ENCODE measurements around the gene ANTKMT. TPM values are rescaled to one million over a fixed set of nuclear protein-coding genes. Genes with fewer than 3 reads are reported as not detected.
"Not testable (repeated sequence)": the region's sequence is repeated elsewhere in the genome, so short reads cannot be mapped to it uniquely, and the experiment has no call there.

ANTKMT gene
- total RNA-seq, 1 donor from 2014 or later: 7.5 TPM

GRCh38 chr16:689175-689897 is 31.6 kb upstream of the ANTKMT start:
- no peaks in the 10 kb centered on the region for H4K20me1 ChIP-seq (ENCODE audit: low read depth)
- H3K9ac ChIP-seq: peak overlapping the region; percentile 64
- H3K4me3 ChIP-seq: peak overlapping the region; percentile 79
- Mint-ChIP-seq H3K27me3 (ENCODE audit: insufficient read depth, low read depth) (peaks cover 21% of the 10 kb centered on the region), H3K4me3 (peak overlapping the region; percentile 94), H3K27ac (no peak overlapping the region), H3K36me3 (no peaks in the 10 kb centered on the region), H3K9me3 (no peaks in the 10 kb centered on the region), H3K4me1 (peaks cover 12% of the 10 kb centered on the region)
- peaks cover 10% of the 10 kb centered on the region for H3K79me2 ChIP-seq (ENCODE audit: low read depth)
- no peaks in the 10 kb centered on the region for H3K9me3 ChIP-seq (ENCODE audit: low read depth)
- TF ChIP-seq CTCF (IDR thresholded peaks at IDR 0.05) (no peak), EZH2 (IDR thresholded peaks at IDR 0.05) (no peak), EZH2phosphoT487 (IDR thresholded peaks at IDR 0.05) (no peak)
- DNase-seq (ENCODE audit: low spot score): no peak
- no peak overlapping the region for H3K27ac ChIP-seq
- H3K4me2 ChIP-seq: peak overlapping the region; percentile 96
- peaks cover 1% of the 10 kb centered on the region for H3K4me1 ChIP-seq
- H3K36me3 ChIP-seq: no peaks in the 10 kb centered on the region
- H3F3A ChIP-seq (ENCODE audit: low read depth): peaks cover 41% of the 10 kb centered on the region
- H3K27me3 ChIP-seq: peaks cover 39% of the 10 kb centered on the region
- H2AFZ ChIP-seq (replicated peaks): no peak overlapping the region

DNA sequence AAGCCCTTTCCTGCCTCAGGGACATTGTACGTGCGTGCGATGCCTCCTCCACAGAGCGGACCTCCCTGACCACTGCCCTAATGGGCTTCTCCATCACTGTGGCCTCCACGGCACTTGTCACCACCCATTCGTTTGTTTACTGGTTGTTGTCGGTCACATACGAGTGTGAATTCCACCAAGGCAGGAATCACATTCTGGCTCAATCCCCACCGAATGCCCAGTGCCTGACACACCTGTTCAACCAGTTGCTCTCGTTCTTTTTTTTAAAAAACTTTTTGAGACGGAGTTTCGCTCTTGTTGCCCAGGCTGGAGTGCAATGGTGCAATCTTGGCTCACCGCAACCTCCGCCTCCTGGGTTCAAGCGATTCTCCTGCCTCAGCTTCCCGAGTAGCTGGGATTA is 29.7 kb upstream of the ANTKMT start:
- not testable (repeated sequence) for H3K4me2 ChIP-seq; H3K36me3 ChIP-seq; H3K4me3 ChIP-seq; H3K4me1 ChIP-seq; H3K9me3 ChIP-seq (ENCODE audit: low read depth); H3K27ac Mint-ChIP-seq; H3K9ac ChIP-seq; H2AFZ ChIP-seq (replicated peaks); H3K9me3 Mint-ChIP-seq; H3K36me3 Mint-ChIP-seq; DNase-seq (ENCODE audit: low spot score); H3K27ac ChIP-seq
- Mint-ChIP-seq H3K4me3 (peak overlapping the region; percentile 94), H3K27me3 (ENCODE audit: insufficient read depth, low read depth) (peaks cover 32% of the 10 kb centered on the region), H3K4me1 (peaks cover 16% of the 10 kb centered on the region)
- Histone ChIP-seq H3F3A (ENCODE audit: low read depth) (peaks cover 32% of the 10 kb centered on the region), H4K20me1 (ENCODE audit: low read depth) (peaks cover 13% of the 10 kb centered on the region), H3K79me2 (ENCODE audit: low read depth) (peaks cover 10% of the 10 kb centered on the region), H3K27me3 (peaks cover 58% of the 10 kb centered on the region)

- Histone ChIP-seq H3K79me2 (ENCODE audit: low read depth) (peaks cover 10% of the 10 kb centered on the region), H3K9me3 (ENCODE audit: low read depth) (no peaks in the 10 kb centered on the region), H2AFZ (replicated peaks) (no peak overlapping the region), H3K9ac (no peak overlapping the region), H3F3A (ENCODE audit: low read depth) (peaks cover 32% of the 10 kb centered on the region), H3K4me1 (peaks cover 8% of the 10 kb centered on the region), H4K20me1 (ENCODE audit: low read depth) (peaks cover 13% of the 10 kb centered on the region), H3K27me3 (peaks cover 71% of the 10 kb centered on the region), H3K36me3 (no peaks in the 10 kb centered on the region), H3K4me3 (no peak overlapping the region), H3K4me2 (no peak overlapping the region), H3K27ac (no peak overlapping the region)
- Mint-ChIP-seq H3K9me3 (no peaks in the 10 kb centered on the region), H3K36me3 (no peaks in the 10 kb centered on the region), H3K4me3 (peak overlapping the region; percentile 81), H3K27me3 (ENCODE audit: insufficient read depth, low read depth) (peaks cover 38% of the 10 kb centered on the region), H3K27ac (no peak overlapping the region), H3K4me1 (peaks cover 16% of the 10 kb centered on the region)
- no peak for TF ChIP-seq CTCF (IDR thresholded peaks at IDR 0.05)
- no peak for TF ChIP-seq EZH2 (IDR thresholded peaks at IDR 0.05)
- no peak for TF ChIP-seq EZH2phosphoT487 (IDR thresholded peaks at IDR 0.05)
- DNase-seq (ENCODE audit: low spot score): no peak
Observed at GRCh38 chr16:692356-693108, 28.4 kb upstream of the ANTKMT start.

DNA sequence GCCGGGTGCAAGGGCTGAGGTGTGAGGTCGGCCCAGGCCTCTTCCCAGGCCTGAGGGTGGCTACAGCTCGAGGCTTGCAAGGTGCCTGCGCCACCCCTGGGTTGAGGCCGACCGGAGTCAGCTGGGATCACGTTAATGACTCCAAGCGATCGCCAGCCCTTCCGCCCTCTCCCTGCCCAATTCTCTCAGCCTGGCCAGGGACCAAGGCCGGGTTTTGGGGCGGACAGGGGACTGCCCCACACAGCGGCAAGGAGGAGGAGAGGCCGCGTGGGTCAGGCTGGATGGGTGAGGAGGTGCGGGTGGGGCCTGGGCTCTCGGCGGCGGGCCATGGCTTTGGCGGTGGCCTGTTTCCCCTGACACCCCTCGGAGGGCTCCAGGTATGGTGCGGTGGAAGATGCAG is 27.6 kb upstream of the ANTKMT start:
- Histone ChIP-seq H3K36me3 (no peaks in the 10 kb centered on the region), H3K4me2 (peak overlapping the region; percentile 76), H3F3A (ENCODE audit: low read depth) (peaks cover 32% of the 10 kb centered on the region), H3K79me2 (ENCODE audit: low read depth) (peaks cover 10% of the 10 kb centered on the region), H3K27ac (no peak overlapping the region), H3K4me3 (peak overlapping the region; percentile 44), H3K4me1 (peaks cover 8% of the 10 kb centered on the region), H3K27me3 (peaks cover 80% of the 10 kb centered on the region), H2AFZ (replicated peaks) (no peak overlapping the region), H3K9ac (no peak overlapping the region), H3K9me3 (ENCODE audit: low read depth) (no peaks in the 10 kb centered on the region), H4K20me1 (ENCODE audit: low read depth) (peaks cover 13% of the 10 kb centered on the region)
- Mint-ChIP-seq H3K36me3 (no peaks in the 10 kb centered on the region), H3K27me3 (ENCODE audit: insufficient read depth, low read depth) (peaks cover 36% of the 10 kb centered on the region), H3K27ac (no peak overlapping the region), H3K4me1 (peaks cover 16% of the 10 kb centered on the region), H3K4me3 (peak overlapping the region; percentile 48), H3K9me3 (no peaks in the 10 kb centered on the region)
- no peak for TF ChIP-seq CTCF (IDR thresholded peaks at IDR 0.05)
- TF ChIP-seq EZH2phosphoT487 (IDR thresholded peaks at IDR 0.05): no peak
- TF ChIP-seq EZH2 (IDR thresholded peaks at IDR 0.05): no peak
- DNase-seq (ENCODE audit: low spot score): no peak
